ENCODE measurements around the gene BANF2. TPM values are rescaled to one million over a fixed set of nuclear protein-coding genes. Genes with fewer than 3 reads are reported as not detected.
A peak's percentile ranks its signal among the peaks of the same experiment; 100 is the strongest.

The BANF2 gene
- total RNA-seq, 1 donor from 2014 or later, result not detected

- no peak for ATAC-seq
Observed at GRCh38 chr20:17664025-17664633, 35.6 kb upstream of the BANF2 start.

GRCh38 chr20:17665756-17666155 lies 34.0 kb upstream of the BANF2 start:
- no peak for ATAC-seq

- no peak for ATAC-seq
Observed at GRCh38 chr20:17666481-17666880, 33.3 kb upstream of the BANF2 start.

GRCh38 chr20:17667445-17667844 lies 32.3 kb upstream of the BANF2 start:
- ATAC-seq, result no peak

- ATAC-seq, result no peak
Observed at GRCh38 chr20:17668432-17668831, 31.3 kb upstream of the BANF2 start.

- ATAC-seq, result no peak
Observed at GRCh38 chr20:17669306-17669931, 30.3 kb upstream of the BANF2 start.

- ATAC-seq, result no peak
Observed at GRCh38 chr20:17671011-17671410, 28.8 kb upstream of the BANF2 start.

GRCh38 chr20:17671565-17671964 lies 28.2 kb upstream of the BANF2 start:
- no peak for ATAC-seq

GRCh38 chr20:17673084-17673483 lies 26.7 kb upstream of the BANF2 start:
- ATAC-seq, result no peak

- ATAC-seq, result peak; percentile 21
Observed at GRCh38 chr20:17674722-17675518, 24.8 kb upstream of the BANF2 start.

GRCh38 chr20:17675519-17676377 lies 24.0 kb upstream of the BANF2 start:
- no peak for ATAC-seq

GRCh38 chr20:17676378-17676759 lies 23.4 kb upstream of the BANF2 start:
- ATAC-seq, result no peak

GRCh38 chr20:17676942-17677341 lies 22.8 kb upstream of the BANF2 start:
- ATAC-seq, result no peak

GRCh38 chr20:17678295-17678694 lies 21.5 kb upstream of the BANF2 start:
- ATAC-seq, result no peak

- no peak for ATAC-seq
Observed at GRCh38 chr20:17678886-17679285, 20.9 kb upstream of the BANF2 start.

- ATAC-seq, result peak; percentile 22
Observed at GRCh38 chr20:17679941-17680835, 19.6 kb upstream of the BANF2 start.

- peak; percentile 43 for ATAC-seq
Observed at GRCh38 chr20:17680836-17681725, 18.7 kb upstream of the BANF2 start.

GRCh38 chr20:17681726-17682102 lies 18.1 kb upstream of the BANF2 start:
- ATAC-seq, result peak; percentile 0

GRCh38 chr20:17682103-17682888 lies 17.5 kb upstream of the BANF2 start, which contains the start of gene RRBP1:
Gene RRBP1 (minus strand): TSS chr20:17682242. CDS start chr20:17660507, 21,735 bp downstream.
- ATAC-seq, result peak; percentile 95

GRCh38 chr20:17682889-17683198 lies 16.9 kb upstream of the BANF2 start:
- ATAC-seq, result no peak
